ENCODE data around the gene FHIP1A.

DNA sequence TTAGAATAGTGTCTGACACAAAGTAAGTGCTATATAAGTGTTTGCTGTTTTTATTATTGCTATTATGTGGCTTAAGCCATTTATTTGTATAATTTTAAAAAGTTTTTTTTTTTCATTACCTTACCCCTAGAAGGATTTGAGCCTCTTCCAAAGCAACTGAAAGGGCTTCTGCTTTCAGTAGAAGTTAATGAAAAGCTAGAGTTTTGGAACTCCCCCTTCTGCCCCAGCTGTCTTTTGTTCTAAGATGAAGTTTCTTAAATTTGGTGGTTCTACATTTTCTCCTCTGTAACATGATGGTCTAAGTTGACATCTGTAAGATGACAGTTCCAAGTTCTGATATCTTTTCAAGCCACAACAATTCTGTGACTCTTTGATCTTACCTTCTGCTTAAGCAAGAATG, 30.3 kb downstream of the FHIP1A start:
- TF ChIP-seq TAF1 (IDR thresholded peaks at IDR 0.05; ENCODE audit: borderline replicate concordance, insufficient read depth, low read length) = no peak
- no peak for TF ChIP-seq POLR2AphosphoS5 (IDR thresholded peaks at IDR 0.05; ENCODE audit: low read depth, low read length)
- TF ChIP-seq, protein P1, sequence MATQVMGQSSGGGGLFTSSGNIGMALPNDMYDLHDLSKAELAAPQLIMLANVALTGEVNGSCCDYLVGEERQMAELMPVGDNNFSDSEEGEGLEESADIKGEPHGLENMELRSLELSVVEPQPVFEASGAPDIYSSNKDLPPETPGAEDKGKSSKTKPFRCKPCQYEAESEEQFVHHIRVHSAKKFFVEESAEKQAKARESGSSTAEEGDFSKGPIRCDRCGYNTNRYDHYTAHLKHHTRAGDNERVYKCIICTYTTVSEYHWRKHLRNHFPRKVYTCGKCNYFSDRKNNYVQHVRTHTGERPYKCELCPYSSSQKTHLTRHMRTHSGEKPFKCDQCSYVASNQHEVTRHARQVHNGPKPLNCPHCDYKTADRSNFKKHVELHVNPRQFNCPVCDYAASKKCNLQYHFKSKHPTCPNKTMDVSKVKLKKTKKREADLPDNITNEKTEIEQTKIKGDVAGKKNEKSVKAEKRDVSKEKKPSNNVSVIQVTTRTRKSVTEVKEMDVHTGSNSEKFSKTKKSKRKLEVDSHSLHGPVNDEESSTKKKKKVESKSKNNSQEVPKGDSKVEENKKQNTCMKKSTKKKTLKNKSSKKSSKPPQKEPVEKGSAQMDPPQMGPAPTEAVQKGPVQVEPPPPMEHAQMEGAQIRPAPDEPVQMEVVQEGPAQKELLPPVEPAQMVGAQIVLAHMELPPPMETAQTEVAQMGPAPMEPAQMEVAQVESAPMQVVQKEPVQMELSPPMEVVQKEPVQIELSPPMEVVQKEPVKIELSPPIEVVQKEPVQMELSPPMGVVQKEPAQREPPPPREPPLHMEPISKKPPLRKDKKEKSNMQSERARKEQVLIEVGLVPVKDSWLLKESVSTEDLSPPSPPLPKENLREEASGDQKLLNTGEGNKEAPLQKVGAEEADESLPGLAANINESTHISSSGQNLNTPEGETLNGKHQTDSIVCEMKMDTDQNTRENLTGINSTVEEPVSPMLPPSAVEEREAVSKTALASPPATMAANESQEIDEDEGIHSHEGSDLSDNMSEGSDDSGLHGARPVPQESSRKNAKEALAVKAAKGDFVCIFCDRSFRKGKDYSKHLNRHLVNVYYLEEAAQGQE (IDR thresholded peaks at IDR 0.05; ENCODE audit: insufficient read depth in 1 of 2, low read depth in 2 of 2, low read length in 2 of 2) = no peak
- no peak for TF ChIP-seq FOXP2 (optimal IDR thresholded peaks at IDR 0.05; ENCODE audit: borderline replicate concordance, extremely low read depth, extremely low read length, insufficient read depth)
